GM21423 (cell line): ENCODE results near the gene SMIM5.
"Not testable (repeated sequence)": the region's sequence is repeated elsewhere in the genome, so short reads cannot be mapped to it uniquely, and the experiment has no call there.

Experiments
- ATAC-seq: cut with Tn5 transposase; IDR thresholded peaks from one replicate; pipeline ENCODE4 v1.9.1; 2021; ENCODE audit warnings: mild to moderate bottlenecking, moderate library complexity; ENCODE audit not compliant: unreplicated experiment

SMIM5 gene, protein sequence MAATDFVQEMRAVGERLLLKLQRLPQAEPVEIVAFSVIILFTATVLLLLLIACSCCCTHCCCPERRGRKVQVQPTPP

DNA sequence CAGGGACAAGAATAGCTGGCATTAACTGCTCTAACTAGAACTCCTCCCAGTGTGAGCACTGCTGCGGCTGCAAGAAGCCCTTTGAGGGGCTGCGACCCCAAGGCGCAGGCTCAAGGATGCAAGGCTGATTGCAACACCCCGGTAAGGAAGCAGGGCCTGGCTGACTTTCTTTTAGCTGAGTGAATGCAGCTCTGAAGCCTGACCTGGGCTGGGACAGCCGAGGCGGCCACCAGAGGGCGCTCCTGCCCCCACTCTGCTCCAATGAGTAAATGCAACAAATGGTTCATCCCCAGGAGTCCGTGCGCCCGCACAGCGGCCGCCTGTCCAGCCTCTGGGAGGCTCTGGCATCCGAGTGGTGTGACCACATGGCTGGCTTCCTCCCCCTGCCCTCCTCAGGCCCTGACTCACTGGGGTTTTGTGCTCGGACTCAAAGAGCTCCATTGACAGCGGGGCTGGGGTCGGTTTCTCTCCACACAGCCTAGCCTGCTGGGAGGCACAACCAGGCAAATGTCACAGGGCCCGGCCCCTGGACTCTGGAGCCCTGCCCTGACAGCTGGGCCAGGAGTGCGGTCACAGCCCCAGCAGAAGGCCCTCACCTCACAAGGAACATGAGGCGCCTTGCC, at the start of gene SMIM5:
Gene SMIM5, plus strand, starts transcription at position 572 of the 623 bp plus-strand sequence. CDS start 6,768 bp downstream, outside the sequence.
- ATAC-seq = no peak

DNA sequence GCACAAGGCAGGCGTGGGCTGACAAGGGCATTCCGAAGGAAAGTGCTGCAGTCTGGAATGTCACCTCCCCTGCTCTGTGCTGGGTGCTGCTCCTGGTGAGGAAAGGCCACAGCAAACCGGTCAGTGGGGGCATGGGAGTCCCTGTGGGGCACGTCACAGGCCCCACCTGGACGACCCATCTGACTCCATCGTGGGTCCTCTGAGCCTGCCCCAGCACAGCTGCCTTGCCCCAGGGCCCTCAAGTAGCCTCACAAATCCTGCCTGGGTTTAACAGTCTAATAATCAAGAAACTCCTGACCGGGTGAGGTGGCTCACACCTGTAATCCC, 48.4 kb upstream of the SMIM5 start:
- ATAC-seq = no peak

DNA sequence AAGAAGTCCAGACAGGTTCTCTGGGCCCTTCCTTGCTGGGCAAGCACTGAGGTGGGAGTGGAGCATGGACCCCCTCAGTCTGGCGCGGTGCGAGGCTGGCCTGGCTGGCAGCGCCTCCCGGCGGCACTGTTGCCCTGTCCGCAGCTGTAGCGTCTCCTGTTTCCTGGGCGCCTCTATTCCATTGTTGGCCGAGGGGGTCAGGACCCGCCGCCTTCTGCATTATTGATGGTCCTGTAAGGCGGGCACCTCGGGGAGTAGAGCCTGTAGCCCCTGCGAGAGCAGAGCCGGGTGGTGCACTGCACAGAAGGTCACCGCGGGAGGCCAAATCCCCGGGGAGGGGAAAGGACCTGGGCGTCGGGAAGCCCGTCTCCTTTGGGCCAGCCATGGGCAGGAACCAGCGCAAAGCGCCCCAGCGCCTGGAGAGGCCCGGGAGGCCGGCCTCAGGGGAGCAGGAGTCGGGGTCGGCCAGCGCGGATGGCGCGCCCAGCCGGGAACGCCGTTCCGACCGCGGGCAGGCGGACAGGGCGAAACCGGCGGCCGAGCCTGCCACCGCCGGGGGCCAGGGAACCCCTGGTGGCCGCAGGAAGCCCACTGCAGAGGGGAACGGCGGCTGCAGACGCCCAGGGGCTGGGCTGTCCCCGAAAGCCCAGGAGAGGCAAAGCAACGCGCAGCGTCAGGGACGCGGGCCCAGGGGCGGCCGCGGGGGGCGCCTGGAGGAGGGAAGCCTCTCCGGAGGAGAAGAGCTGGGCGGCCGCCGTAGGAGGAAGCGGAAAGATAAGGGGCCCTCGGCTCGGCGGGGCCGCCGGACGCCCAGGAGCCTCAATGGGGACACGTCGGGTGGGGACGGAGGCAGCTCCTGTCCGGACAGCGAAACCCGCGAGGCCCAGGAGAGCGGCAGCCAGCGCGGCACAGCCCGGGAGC, 45.3 kb upstream of the SMIM5 start, which contains the start of gene MYO15B:
Gene MYO15B, plus strand, starts transcription at position 126 of the 921 bp plus-strand sequence. Its CDS starts 258 bp downstream, at position 384.
- ATAC-seq = no peak

DNA sequence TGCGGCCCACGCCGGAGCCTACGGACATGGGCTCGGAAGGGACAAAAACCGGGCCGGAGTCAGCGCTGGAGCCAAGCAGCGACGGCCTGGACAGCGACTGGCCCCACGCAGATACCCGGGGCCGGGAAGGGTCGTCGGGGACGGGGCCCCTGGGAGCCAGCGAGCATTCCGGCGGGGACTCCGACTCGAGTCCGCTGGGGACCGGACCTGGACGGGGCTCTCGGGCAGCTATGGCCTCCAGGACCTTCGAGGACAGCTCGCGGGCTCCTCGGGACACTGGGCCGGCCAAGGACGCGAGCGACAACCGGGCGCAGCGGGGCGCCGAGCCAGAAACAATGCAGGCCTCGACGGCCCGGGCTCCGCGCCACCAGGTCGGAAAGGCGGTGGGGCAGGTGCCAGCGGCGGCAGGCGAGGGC, 44.6 kb upstream of the SMIM5 start:
- no peak for ATAC-seq

DNA sequence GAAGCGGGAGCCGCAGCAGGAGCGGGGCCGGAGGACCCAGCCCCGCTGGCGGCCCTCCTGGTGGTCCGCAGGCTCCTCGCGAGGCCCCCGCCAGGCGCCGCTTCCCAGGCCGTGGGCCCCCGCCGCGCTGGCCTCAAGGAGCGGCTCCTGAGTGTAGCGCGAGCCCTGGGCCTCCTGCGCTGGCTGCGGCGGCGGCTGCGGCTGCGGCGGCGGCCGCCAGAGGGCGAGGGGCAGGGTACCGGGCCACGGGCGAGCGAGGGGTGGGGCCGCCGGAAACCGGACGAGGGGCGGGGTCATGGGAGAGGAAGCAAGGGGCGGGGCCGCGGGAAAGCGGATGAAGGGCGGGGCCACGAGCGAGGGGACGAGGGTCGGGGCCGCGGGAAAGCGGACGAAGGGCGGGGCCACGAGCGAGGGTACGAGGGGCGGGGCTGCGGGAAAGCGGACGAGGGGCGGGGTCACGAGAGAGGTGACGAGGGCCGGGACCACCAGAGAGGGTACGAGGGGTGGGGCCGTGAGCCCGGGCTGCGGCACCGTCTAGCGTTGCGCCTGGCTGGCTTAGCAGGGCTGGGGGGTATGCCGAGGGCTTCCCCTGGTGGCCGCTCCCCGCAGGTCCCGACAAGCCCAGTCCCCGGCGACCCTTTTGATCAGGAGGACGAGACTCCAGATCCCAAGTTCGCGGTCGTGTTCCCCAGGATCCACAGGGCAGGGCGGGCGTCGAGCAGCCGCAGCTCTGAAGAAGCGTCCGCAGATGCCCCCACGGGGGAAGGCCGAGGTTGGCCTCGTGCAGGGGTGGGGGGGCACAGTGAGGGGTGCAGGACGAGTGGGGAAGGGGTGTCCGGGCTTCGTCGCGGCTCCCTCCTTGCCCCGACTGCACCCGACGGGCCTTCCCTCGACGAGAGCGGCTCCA, 44.0 kb upstream of the SMIM5 start:
- ATAC-seq = peak; percentile 78

DNA sequence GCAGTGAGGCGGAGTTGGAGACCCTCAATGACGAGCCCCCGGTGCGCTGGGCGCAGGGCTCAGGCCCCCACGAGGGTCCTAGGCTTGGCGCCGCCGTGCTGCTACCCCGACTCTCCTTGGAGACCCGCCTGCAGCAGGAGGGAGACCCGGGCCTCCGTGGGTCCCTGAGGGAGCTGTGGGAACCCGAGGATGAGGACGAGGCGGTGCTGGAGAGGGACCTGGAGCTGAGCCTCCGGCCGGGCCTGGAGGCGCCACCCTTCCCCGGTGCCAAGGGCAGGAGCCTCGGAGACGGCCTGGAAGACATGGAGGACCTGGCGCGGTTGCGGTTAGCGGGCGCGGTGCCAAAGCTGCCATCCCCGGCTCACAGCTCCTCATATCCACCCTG, 43.3 kb upstream of the SMIM5 start:
- ATAC-seq = no peak

DNA sequence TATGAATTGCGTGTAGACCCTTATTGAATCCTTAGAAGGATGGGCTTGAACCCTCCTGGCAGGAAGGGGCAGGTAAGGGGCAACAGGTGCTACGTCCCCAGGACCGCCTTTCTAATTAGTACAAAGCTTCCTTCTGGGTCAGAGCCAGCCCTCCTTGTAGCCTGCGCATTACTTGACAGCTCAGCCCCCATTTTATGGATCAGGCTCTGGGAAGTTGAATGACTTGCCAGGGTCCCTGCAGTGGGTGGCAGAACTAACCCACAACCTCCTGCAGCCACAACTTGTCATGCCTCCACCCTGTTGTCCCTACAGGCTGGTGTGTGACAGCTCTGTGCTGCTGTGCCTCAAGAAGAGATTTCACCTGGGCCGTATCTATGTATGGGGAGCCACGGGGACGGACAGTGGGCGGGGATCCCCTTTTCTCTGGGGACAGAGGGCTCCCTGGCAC, 42.9 kb upstream of the SMIM5 start:
- no peak for ATAC-seq

DNA sequence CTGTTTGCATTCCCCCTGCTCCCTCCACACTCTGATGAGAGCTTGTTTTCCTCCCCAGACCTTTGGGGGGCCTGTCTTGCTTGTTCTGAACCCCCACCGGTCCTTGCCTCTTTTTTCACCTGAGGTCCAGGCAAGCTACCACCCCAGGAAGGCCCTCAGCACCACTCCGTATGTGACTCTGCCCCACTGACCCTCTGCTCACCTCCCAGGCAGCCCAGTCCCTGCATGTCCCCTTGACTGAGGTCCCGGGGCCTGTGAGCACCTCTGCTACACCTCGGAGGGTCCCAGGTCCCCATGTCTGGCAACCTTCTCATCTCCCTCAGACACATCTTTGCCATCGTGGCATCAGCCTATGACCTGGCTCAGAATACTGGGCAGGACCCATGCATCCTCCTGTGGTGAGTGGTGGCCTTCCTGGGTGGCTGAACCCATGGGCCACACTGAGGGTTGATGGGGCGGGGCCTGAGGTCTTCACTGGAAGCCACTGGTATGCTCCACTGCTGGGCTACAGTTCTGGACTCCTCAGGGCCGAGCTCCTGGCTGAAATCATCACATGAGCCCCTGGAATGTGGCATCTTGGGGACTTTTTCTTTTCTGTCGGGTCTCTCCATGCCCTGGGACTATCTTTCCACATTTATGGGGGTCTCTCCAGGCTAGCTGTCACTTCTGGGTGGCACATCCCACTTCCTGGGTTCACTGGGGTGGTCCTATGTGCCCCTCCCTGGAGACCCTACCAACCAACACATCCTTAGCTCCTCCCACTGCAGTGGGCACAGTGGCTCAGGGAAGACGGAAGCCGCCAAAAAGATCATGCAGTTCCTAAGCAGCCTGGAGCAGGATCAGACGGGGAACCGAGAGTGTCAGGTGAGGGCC, 42.1 kb upstream of the SMIM5 start:
- no peak for ATAC-seq

DNA sequence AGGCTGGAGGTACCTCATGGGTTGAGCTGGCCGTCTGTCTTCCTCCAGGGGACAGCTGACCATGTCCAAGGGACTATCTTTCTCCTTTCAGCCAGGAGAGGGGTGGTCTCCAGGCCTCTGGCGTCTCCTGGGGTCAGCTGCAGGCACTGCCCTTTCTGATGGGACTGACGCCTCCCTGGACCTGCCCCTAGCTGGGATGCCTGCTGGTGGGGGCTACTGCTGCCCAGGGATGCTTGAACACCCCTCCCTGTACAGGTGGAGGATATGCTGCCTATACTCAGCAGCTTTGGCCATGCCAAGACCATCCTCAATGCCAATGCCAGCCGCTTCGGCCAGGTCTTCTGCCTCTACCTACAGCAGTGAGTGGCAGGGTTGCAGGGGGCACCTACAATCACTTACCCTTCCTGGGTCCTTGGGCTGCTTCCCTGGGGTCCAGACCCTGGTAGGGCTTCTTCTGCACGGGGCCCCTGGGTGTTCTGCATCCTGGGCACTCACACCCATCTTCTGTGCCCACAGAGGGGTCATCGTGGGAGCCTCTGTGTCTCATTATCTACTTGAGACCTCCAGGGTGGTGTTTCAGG, 41.4 kb upstream of the SMIM5 start:
- ATAC-seq = no peak

DNA sequence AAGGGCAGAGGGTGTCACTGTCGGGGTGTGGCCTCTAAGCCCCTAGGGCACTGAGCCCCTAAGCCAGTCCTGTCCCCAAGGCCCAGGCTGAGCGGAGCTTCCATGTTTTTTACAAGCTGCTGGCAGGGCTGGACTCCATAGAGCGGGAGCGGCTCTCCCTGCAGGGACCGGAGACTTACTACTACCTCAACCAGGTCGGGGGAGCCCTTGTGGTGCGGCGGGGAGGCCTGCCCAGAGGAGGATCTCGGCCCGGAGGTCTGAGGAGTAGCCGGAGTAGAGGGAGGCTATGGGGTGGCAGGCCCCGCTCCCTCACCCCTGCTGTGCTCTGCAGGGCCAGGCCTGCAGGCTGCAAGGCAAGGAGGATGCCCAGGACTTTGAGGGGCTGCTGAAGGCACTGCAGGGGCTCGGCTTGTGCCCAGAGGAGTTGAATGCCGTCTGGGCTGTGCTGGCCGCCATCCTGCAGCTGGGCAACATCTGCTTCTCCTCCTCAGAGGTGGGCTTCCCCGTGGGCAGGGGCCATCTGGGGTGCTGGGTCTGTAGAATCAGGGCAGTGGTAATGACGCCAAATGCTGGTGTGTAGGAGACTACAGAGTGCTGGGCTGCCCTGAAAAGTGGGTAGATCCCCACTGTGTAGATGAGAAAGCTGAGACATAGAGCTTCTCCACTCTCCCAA, 40.8 kb upstream of the SMIM5 start:
- no peak for ATAC-seq

DNA sequence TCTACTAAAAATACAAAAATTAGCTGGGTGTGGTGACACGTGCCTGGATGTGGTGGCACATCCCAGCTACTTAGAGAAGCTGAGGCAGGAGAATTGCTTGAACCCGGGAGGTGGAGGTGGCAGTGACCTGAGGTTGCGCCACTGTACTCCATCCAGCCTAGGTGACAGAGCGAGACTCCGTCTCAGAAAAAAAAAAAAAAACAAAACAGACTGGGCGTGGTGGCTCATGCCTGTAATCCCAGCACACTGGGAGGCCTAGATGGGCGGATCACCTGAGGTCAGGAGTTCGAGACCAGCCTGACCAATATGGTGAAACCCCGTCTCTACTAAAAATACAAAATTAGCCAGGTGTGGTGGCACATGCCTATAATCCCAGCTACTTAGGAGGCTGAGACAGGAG, 39.8 kb upstream of the SMIM5 start:
- ATAC-seq = not testable (repeated sequence)

DNA sequence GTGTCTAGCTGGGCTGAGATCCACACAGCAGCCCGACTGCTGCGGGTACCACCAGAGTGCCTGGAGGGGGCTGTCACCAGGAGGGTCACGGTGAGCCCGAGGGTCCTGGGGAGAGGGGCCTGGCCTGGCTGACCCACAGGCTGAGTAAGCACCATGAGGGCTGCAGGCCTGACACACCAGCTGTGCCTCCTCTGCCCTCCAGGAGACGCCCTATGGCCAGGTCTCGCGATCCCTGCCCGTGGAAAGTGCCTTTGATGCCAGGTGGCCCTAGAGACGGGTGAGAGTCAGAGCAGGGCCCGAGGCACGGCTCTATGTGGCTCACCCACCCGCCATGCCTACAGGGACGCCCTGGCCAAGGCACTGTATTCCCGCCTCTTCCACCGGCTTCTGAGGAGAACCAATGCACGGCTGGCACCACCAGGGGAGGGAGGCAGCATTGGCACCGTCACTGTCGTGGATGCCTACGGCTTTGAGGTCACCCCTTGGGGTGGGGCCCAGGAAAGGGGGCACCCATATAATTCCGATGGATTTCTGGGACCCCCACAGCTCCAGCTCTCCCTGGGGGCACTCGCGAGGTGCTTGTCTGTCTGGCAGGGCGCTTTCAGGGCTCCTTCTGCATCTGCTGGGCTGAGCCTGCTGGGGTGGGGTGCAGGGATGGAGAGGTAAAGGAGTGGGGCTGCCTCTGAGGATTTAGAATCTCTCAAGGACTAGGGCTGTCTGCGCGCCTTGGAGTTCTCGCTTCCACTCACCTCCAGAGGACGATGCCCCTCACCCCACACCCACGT, 38.5 kb upstream of the SMIM5 start:
- ATAC-seq = no peak

DNA sequence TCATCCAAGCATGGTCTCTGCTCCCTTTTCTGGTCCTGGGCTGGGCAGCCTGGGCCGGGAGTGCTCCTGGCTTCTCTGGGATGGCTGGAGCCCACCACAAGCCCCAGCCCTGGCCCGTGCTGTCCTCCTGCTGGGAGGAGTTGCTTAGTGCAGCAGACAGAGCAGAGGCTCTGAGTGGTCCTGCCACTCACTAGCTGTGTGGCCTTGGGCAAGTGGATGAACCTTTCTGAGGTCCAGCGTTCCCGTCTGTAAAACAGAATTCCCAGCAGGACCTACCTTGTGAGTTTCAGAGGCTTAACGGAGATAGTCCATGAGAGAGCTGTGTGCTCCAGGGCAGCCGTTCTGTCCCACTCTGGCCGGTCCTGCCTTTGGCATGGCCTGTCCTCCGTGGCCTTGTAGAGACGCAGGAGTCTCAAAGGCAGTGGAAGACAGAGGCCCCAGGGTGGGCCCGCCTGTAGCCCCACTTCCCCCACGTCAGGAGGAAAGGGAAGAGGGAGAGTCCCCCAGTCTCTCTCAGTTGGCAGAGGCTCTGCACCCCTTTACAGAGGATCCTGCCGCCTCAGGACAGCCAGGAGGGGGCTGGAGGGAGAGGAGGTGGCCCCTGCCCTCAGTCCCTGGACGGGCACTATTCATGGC, 37.8 kb upstream of the SMIM5 start:
- ATAC-seq = no peak

DNA sequence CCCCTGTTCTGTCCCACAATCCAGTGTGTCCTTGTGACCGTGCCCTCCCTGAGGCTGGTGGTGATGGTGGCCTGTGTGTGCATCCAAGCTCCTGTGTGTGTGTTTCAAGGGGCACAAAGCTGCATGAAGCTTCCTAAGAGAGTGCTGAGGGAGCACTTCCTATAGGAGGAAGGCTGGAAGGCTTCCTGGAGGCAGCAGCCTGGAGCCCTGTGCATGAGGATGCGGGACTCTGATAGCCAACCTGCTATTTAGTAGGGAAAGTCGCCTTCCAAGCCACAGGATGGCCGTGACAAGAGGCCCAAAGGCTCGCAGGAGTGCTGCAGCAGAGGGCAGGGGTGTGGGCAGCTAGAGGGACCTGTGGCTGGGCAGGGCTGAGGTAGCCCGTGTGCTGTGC, 37.3 kb upstream of the SMIM5 start:
- ATAC-seq = no peak

DNA sequence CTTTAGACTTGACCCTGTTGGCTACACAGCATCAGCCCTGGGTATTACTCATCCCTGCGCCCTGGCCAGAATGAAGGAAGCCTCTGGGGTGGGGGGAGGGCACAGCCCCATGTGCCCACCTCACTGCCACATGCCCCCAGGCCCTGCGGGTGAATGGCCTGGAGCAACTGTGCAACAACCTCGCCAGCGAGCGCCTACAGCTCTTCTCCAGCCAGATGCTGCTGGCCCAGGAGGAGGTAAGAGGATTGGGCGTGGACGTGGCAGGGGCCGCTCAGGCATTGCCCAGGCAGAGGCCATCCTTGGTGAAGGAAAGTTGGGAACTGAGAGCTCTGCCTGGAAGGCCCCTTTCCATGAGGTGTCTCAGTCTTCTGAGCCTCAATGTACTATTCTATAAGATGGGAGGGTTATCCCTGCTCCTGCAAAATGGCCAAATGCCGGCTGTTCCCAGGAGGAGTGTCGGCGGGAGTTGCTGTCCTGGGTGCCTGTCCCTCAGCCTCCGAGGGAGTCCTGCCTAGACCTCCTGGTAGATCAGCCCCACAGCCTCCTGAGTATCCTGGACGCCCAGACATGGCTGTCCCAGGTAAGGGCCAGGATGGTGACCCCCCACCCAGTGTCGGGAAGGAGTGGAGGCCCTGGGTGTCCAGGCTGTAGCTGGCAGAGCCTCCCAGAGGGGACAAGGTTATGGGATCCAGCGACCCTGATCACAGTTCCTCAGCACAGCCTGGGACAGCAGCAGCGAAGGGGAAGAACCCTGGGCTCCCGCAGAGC, 36.7 kb upstream of the SMIM5 start:
- ATAC-seq = no peak

DNA sequence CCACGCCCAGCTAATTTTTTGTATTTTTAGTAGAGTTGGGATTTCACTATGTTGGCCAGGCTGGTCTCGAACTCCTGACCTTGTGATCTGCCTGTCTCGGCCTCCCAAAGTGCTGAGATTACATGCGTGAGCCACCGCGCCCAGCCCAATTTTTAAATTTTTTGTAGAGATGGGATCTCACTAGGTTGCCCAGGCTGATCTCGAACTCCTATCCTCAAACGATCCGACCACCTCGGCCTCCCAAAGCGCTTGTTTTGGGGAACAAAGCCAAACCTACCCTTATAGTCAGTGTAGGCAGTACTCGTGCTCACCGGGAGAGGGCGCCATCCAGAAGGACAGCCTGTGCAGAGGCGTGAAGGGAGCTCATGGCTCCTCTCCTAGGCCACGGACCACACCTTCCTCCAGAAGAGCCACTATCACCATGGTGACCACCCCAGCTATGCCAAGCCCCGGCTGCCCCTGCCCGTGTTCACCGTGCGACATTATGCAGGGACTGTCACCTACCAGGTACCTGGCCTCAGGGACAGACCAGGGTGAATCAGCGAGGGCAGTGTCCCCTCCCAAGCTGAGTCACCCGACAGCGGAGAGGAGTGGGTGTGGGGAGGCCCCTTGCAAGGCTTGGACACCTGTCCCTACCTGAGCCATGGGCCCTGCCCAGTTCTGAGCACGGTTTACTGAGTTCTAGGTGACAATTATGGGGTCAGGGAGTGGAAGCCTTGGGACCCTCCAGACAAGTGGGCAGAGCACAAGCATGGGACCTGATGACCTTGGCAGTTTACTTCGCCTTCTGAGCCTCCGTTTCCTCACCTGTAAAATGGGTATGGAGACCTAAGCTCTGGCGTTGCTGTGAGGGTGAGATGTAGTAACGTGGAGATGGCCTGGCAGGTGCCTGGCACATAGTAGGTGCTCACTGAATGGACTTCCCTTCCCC, 31.9 kb upstream of the SMIM5 start:
- ATAC-seq = no peak
